Mucosa of rectum (tissue), 2 donors: ENCODE measurements around the gene ACVR1B.

ENCODE experiments used
- H3K27ac ChIP-seq, 2 donors: one replicate each; pipeline ENCODE4 v1.7.0; 2013; ENCODE audit warnings: inconsistent platforms in 2 of 2, low read depth in 2 of 2, low read length in 2 of 2
- H3K27me3 ChIP-seq, 2 donors: one replicate each; pipeline ENCODE4 v1.7.0; 2013; ENCODE audit warnings: low read length in 2 of 2; ENCODE audit not compliant: control insufficient read depth in 2 of 2, insufficient read depth in 2 of 2
- H3K36me3 ChIP-seq, 2 donors: one replicate each; pipeline ENCODE4 v1.7.0; 2013; ENCODE audit warnings: low read length in 2 of 2; ENCODE audit not compliant: control insufficient read depth in 2 of 2, insufficient read depth in 2 of 2
- H3K4me1 ChIP-seq, 2 donors: one replicate each; pipeline ENCODE4 v1.7.0; 2013; ENCODE audit warnings: low read length in 2 of 2, mild to moderate bottlenecking in 1 of 2; ENCODE audit not compliant: control insufficient read depth in 2 of 2, insufficient read depth in 2 of 2
- H3K4me3 ChIP-seq, 2 donors: one replicate each; pipeline ENCODE4 v1.7.0; 2013; ENCODE audit warnings: low read length in 2 of 2
- H3K9ac ChIP-seq, 2 donors: one replicate each; pipeline ENCODE4 v1.7.0; 2013; ENCODE audit warnings: low read length in 2 of 2, low read depth in 1 of 2, mild to moderate bottlenecking in 1 of 2
- H3K9me3 ChIP-seq, 2 donors: one replicate each; pipeline ENCODE4 v1.7.0; 2013; ENCODE audit warnings: low read length in 2 of 2; ENCODE audit not compliant: control insufficient read depth in 2 of 2
- donor health status: healthy.
- donor health status: Normal muscosa, but diverticular disease.

ACVR1B gene

DNA sequence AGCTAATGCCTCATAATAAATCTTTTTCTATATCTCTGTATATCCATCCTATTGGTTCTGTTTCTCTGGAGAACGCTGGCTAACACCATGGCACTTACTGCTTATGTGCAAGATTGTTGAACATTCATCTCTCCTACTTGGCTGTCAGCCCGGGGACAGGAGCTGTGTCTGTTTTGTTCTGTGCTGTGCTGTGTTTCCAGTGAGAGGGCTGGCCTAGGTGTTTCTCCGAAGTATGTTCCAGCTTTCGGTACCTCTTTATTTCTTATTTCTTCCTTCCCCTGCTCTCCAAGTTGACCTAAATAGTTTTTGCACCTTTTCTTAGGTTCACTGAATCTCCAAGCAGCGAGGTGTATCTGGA, 80.9 kb downstream of the ACVR1B start:
- no peaks in the 10 kb centered on the region for H3K36me3 ChIP-seq
- H3K4me1 ChIP-seq = peaks cover 27% of the 10 kb centered on the region in 2 donors
- no peaks in the 10 kb centered on the region for H3K27me3 ChIP-seq
- peak overlapping the region; percentile 66 to 80 for H3K9ac ChIP-seq
- no peaks in the 10 kb centered on the region for H3K9me3 ChIP-seq
- peak overlapping the region; percentile 41 to 52 for H3K4me3 ChIP-seq
- H3K27ac ChIP-seq = peak overlapping the region; percentile 74 to 84

DNA sequence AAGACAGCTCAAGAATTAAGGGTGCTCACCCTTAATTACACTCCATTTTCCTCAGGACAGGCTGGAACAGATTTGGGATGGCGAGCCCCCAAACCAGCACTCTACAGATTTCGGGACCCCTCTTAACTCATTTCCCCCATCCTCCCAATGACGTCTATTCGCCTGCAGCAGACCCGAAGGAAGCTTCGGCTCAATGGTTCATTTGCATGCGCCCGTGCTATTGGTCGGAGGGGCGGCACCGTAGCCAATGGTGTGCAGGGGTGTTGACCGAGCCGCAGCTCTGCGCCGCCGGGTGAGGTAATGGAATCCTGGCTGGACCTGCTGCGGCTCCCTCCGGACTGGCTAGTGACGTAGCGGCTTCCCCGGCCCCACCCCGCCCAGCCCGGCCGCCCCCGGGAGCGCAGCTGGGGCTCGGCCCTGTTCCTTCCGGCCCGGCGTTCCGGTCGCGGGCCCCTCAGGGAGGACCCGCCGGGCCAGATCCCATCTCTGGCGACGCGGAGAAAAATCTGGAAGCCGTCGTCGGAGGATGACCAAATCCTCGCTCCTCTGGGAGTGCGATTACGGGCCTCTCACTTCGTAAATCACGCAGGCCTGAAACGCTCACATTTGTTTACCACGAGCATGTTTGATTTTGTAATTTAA, 81.4 kb downstream of the ACVR1B start:
- Histone ChIP-seq H3K36me3 (no peaks in the 10 kb centered on the region), H3K27me3 (no peaks in the 10 kb centered on the region), H3K9me3 (no peaks in the 10 kb centered on the region), H3K9ac (peak overlapping the region; percentile 80 to 83), H3K27ac (peak overlapping the region; percentile 78 to 87), H3K4me3 (peak overlapping the region; percentile 46 to 52), H3K4me1 (peaks cover 30 to 31% of the 10 kb centered on the region in 2 donors)

DNA sequence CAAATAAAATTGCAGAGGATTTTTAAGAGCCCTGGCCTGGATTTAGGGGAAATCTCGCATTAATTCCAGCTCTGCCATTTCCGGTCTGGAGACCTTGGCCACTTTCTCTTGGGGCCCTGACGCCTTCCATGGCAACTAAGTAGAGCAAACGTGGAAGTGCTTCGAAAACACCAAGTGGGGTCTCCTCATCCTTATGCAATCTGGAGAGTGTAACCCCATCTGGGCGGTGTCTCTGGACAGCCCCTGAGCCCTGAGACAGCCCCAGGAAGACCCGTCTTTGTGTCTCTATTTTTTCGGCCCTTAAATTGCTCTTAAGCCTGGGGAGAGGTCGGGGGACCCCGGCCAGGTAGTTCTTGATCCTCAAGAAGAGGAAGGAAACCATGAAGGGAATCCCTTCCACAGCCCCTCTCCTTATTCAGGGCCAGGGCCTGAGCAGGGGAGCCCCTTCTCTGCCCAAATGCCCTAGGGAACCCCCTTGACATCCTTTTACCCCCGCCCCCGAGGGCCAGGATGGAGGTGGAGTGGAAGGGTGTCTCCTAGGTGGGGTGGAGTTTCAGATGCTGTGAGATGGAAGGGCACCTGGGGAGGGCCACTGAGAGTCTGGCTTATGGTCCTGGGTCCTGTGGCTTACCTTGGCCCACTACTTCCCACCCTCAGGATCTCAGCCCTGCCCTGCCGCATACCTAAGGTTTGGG, 82.1 kb downstream of the ACVR1B start:
- Histone ChIP-seq H3K36me3 (no peaks in the 10 kb centered on the region), H3K4me3 (peak overlapping the region; percentile 46 to 51), H3K9ac (peak overlapping the region; percentile 77 to 83), H3K27me3 (no peaks in the 10 kb centered on the region), H3K27ac (peak overlapping the region; percentile 78 to 87), H3K4me1 (peaks cover 30 to 31% of the 10 kb centered on the region in 2 donors), H3K9me3 (no peaks in the 10 kb centered on the region)

DNA sequence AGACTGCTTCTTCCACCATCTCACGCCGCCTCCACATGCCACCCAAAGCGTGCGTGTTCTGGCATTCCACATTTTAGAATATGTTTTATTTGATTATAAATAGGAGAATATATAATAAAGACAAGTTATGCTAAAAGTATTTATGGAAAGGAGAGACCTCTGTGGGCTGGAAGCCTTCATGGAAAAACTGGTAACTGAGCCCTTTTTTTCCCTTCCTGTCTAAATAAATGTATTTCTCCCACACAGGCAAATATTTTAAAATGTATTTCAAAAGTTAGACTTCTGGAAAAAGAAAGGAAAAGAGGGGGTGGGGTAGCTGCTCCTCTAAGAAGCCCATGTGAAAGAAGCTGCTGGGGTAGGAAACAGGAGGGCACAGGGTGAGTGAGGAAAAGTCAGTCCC, 83.7 kb downstream of the ACVR1B start:
- Histone ChIP-seq H3K4me1 (peaks cover 30 to 31% of the 10 kb centered on the region in 2 donors), H3K9ac (no peak overlapping the region), H3K27ac (no peak overlapping the region), H3K27me3 (no peaks in the 10 kb centered on the region), H3K4me3 (no peak overlapping the region), H3K36me3 (no peaks in the 10 kb centered on the region), H3K9me3 (no peaks in the 10 kb centered on the region)

DNA sequence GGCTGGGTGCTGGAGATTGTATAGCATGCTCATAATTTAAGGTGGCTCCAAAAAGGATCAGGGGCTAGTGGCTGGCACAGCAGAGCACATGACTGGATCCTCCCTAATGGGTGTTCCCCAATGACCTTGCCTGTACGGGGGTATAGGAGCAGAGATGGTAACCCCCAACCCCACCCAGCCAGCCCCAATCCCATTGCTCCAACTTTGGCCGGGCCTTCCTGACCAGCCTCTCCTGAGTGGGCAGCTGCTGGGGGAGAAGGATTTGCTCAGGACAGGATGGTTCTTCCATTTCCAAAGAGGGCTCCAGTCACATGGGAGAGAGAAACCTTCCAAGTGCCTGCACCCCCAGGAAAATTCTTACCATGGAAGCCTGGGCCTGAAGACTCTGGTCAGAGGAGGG, 84.4 kb downstream of the ACVR1B start:
- no peaks in the 10 kb centered on the region for H3K36me3 ChIP-seq
- no peak overlapping the region for H3K4me3 ChIP-seq
- no peaks in the 10 kb centered on the region for H3K27me3 ChIP-seq
- peak overlapping the region in 1 of 2 donors; percentile 73 for H3K9ac ChIP-seq
- H3K9me3 ChIP-seq = no peaks in the 10 kb centered on the region
- peaks cover 30 to 31% of the 10 kb centered on the region in 2 donors for H3K4me1 ChIP-seq
- H3K27ac ChIP-seq = peak overlapping the region; percentile 75 to 76

DNA sequence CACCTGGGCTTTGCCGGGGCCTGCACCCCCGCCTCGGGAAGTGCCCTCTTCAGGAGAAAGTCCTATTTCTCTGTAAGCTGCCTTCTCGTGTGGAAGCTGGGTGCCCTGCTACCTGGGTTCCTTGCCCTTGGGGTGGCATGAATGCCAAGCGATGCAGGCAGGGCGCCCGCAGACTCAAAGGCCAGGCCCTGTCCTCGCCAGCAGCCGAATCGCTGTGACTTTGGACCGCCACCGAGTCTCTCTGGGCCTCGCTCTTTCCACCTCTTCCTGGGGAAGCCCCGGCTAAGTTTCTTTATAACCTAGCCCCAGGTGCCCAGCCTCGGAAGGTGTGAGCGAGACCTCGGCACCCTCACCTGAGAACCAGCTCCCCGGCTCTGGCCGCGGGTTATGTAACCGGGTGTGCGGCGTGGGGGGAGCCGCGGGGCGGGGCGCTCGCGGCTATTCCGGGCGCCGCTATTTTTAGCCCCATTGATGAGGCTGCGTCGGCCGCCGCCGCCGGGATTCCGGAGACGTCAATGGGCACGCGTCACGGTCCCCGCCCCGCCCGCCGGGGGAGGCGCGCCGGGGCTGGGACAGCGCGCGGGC, 85.2 kb downstream of the ACVR1B start:
- Histone ChIP-seq H3K27ac (peak overlapping the region; percentile 75 to 76), H3K4me3 (peak overlapping the region; percentile 32 to 51), H3K9me3 (no peaks in the 10 kb centered on the region), H3K9ac (peak overlapping the region; percentile 73 to 74), H3K27me3 (no peaks in the 10 kb centered on the region), H3K36me3 (no peaks in the 10 kb centered on the region), H3K4me1 (peaks cover 30 to 31% of the 10 kb centered on the region in 2 donors)

DNA sequence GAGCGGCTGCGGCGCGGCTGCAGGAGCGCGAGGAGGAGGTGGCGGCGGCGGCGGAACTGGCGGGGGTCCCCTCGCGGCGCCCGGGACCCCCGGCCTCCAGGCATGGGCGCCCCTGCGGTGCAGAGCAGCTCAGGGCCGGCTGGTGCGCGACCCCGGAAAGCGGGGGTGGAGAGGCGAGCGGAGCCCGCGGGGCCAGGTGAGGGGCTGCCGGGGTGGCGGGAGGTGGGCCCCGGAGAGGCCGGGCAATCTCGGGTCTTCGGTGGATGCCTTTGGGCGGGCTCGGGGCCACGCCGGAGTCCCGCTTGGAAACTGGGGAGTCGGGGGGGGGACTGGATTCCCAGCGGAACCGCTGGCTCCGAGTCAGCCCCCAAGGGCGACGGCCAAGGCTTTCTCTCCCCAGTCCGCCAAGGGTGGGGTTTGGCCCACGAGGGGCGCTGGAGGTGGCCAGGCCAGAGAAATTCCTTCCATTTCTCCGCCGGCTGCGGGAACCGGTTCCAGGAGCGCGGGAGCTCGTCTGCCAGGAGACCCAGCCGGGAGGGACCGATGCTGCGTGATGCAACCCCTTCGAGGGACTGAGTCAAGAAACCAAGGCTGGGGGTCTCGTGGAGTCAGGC, 85.9 kb downstream of the ACVR1B start:
- H3K9me3 ChIP-seq = no peaks in the 10 kb centered on the region
- peaks cover 26% of the 10 kb centered on the region in 2 donors for H3K4me1 ChIP-seq
- peak overlapping the region; percentile 56 to 65 for H3K4me3 ChIP-seq
- H3K9ac ChIP-seq = peak overlapping the region; percentile 65 to 80
- no peaks in the 10 kb centered on the region for H3K27me3 ChIP-seq
- H3K27ac ChIP-seq = peak overlapping the region; percentile 47 to 58
- H3K36me3 ChIP-seq = no peaks in the 10 kb centered on the region

DNA sequence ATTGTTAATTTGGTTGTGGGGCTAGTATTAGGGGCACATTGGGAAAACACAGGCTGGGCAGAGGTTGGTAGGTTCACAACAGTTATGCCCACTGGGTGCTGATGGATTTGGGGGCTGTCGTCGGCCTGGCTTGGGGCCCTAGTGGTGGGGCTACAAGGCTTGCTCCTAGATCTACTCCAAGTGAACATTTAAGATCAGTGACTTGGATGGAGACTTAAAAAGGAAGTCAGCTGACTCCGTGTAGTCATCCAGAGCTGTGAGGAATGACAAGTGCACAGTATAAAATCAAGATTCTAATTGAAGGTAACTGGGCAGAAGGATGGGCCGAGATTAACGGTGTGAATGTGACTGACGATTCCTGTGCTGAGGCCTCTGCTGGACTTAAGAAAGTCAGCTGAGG, 86.9 kb downstream of the ACVR1B start:
- no peaks in the 10 kb centered on the region for H3K27me3 ChIP-seq
- no peaks in the 10 kb centered on the region for H3K9me3 ChIP-seq
- H3K4me1 ChIP-seq = peaks cover 17 to 18% of the 10 kb centered on the region in 2 donors
- H3K9ac ChIP-seq = no peak overlapping the region
- no peaks in the 10 kb centered on the region for H3K36me3 ChIP-seq
- no peak overlapping the region for H3K4me3 ChIP-seq
- H3K27ac ChIP-seq = no peak overlapping the region

DNA sequence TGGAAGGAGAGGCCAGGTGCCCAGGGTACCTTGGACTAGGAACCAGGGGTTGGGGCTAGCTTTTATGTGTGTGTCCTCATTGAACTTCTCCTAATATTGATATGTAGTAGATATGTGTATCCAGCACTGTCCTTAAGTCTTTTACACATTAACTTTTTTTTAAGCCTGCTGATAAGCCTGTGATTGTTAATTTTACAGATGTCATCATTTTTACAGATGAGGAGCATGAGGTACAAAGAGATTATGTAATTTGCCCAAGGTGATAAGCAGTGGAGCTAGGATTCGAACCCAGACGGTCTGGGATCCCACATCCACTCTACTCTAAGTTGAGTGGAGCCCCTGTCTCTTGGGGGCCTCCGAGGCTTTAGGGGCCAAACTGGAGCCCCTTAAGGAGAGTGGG, 89.5 kb downstream of the ACVR1B start:
- no peak overlapping the region for H3K4me3 ChIP-seq
- no peaks in the 10 kb centered on the region for H3K36me3 ChIP-seq
- no peaks in the 10 kb centered on the region for H3K9me3 ChIP-seq
- no peak overlapping the region for H3K9ac ChIP-seq
- H3K27me3 ChIP-seq = no peaks in the 10 kb centered on the region
- H3K27ac ChIP-seq = no peak overlapping the region
- H3K4me1 ChIP-seq = peaks cover 21 to 25% of the 10 kb centered on the region in 2 donors

DNA sequence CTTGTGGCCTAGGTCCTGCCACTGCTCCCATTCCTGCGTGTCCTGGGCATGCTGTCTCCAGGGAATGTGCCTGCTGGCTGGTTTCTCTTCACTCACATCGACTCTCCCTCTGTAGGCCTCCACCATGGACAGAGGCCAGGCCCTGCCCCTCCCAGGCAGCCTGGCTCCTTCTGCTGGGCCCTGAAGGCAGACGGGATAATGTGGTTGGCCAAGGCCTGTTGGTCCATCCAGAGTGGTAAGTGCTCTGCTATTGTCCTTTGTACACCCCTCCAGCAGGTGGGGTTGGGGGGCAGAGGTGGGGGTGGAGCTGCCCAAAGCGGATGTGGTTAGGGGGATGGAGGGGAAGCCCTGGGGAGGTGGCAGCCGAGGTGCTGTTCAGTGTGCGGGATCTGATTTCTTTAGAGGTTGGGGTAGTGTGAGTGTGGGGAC, 90.2 kb downstream of the ACVR1B start:
- Histone ChIP-seq H3K9ac (no peak overlapping the region), H3K27ac (no peak overlapping the region), H3K27me3 (no peaks in the 10 kb centered on the region), H3K4me1 (peaks cover 18 to 22% of the 10 kb centered on the region in 2 donors), H3K36me3 (no peaks in the 10 kb centered on the region), H3K4me3 (no peak overlapping the region), H3K9me3 (no peaks in the 10 kb centered on the region)
